Heart left ventricle (tissue), 16 donors: Measurements from ENCODE around the gene TM9SF4. TPM values are rescaled to one million over a fixed set of nuclear protein-coding genes. Genes with fewer than 3 reads are reported as not detected.

Source experiments
- ATAC-seq, 4 donors: fragments of 200-7000 bp; cut with Tn5 transposase; one replicate each; pipeline ENCODE4 v1.9.1; 2020 to 2022; ENCODE audit warnings: moderate library complexity in 4 of 4, mild to moderate bottlenecking in 3 of 4, moderate number of reproducible peaks in 1 of 4
- DNase-seq, 5 donors: peaks; one replicate each; pipeline ENCODE4 v3.0.0-alpha.2; 2020
- H3K27ac ChIP-seq, 12 donors: fragments of 200-600 bp; sonication (generic) in 4 of 12; one replicate each; pipeline versions ENCODE4 v1.5.0 to v1.8.0; 2016 to 2022; ENCODE audit warnings: mild to moderate bottlenecking in 2 of 12
- H3K27me3 ChIP-seq, 9 donors: fragments of 200-600 bp; sonication (generic) in 2 of 9; one replicate each; pipeline versions ENCODE4 v1.5.1 to v1.8.0; 2016 to 2022; ENCODE audit warnings: mild to moderate bottlenecking in 3 of 9
- H3K36me3 ChIP-seq, 9 donors: fragments of 200-600 bp; sonication (generic) in 2 of 9; one replicate each; pipeline versions ENCODE4 v1.5.0 to v1.8.0; 2018 to 2022; ENCODE audit warnings: mild to moderate bottlenecking in 2 of 9
- H3K4me1 ChIP-seq, 12 donors: fragments of 200-600 bp; sonication (generic) in 4 of 12; one replicate each; pipeline versions ENCODE4 v1.5.0 to v1.8.0; 2016 to 2022; ENCODE audit warnings: mild to moderate bottlenecking in 3 of 12
- H3K4me3 ChIP-seq, 12 donors: fragments of 200-600 bp; sonication (generic) in 4 of 12; one replicate each; pipeline versions ENCODE4 v1.5.0 to v1.8.0; 2017 to 2022; ENCODE audit warnings: mild to moderate bottlenecking in 9 of 12, moderate library complexity in 4 of 12
- H3K9me3 ChIP-seq, 12 donors: fragments of 200-600 bp; sonication (generic) in 4 of 12; one replicate each; pipeline versions ENCODE4 v1.5.0 to v1.8.0; 2016 to 2022; ENCODE audit warnings: mild to moderate bottlenecking in 1 of 12
- CTCF ChIP-seq, 12 donors: fragments of 200-600 bp; sonication (generic) in 4 of 12; IDR thresholded peaks; one replicate each; pipeline versions ENCODE4 v1.5.0 to v1.8.0; 2018 to 2022; ENCODE audit warnings: antibody characterized with exemption in 12 of 12, mild to moderate bottlenecking in 5 of 12
- POLR2A ChIP-seq, 2 donors: fragments of 450-650 bp; IDR thresholded peaks; one replicate each; pipeline ENCODE4 v1.6.1; 2017; ENCODE audit warnings: antibody characterized with exemption in 2 of 2, mild to moderate bottlenecking in 2 of 2, moderate library complexity in 2 of 2
- WGBS, 4 donors: extraction: QIAGEN DNeasy Blood & Tissue Kit in 2 of 4; methylation state at CpG; one replicate each; pipeline versions ENCODE4 v1.1.5 to v1.1.7; 2013 to 2018; 5-methylcytosine and 5-hydroxymethylcytosine counted together
- intact Hi-C, 10 donors: fragments of 100-400 bp; cut with DNase I; formaldehyde crosslinking; loops; one replicate each; pipeline versions ENCODE4 v1.11.1 to v1.14.2; 2022
- polyA plus RNA-seq, 2 donors: library from polyadenylated mRNA; stranded (reverse); fragments of 200-250 nt; gene quantifications; one replicate each; pipeline ENCODE4 v1.2.3, GENCODE V29; 2013
- total RNA-seq, 9 donors: library from RNA; depleted of rRNA in 2 of 9; stranded (reverse); fragments of >200 nt in 2 of 9; fragmentation: NEBNext Ultra II Directional in 3 of 9; extraction: Animal tissue kit (Norgen Biotek cat#: 25700) in 3 of 9; gene quantifications; one replicate each; pipeline versions ENCODE4 v1.1.0 to v1.2.4, GENCODE V29; 2016 to 2023
- donor health status: ischemic (EF 13 %, LVEDD 7.1; RV severe dilation, severe dysfunction).
- donor health status: healthy with polysubstance abuse.
- donor health status: DM: no; HTN: yes; CAD: no.
- donor health status: DM: no; HTN: no; CAD: no.
- donor health status: ischemic (EF 25% LVEDD 6.9; RV normal size, moderate dysfunction).
- donor health status: ischemic (EF 25% LVEDD 5.7; RV mildly dilated, moderate dysfunction).
- donor health status: healthy.
- donor health status: DM: yes; HTN: yes; CAD: no.
- donor health status: ischemic (EF 35%, LVEDD 5.7; RV mildly dilated, moderate dysfunction).
- donor health status: nonischemic (EF 11% LVEDD 7.7; RV severe dilation, severe dysfunction).
- donor health status: DM: yes; HTN: yes; CAD: no.
- donor health status: PGD.
- donor health status: ischemic (EF 29% LVEDD 5.4; RV normal size, mild dysfunction).
- donor health status: nonischemic (EF 23%, LVEDD 6.1; RV moderate dilation, normal function).

TM9SF4 gene
- total and polyA plus RNA-seq, 11 donors: 15.7 to 37.9 (median 28.8) TPM

- intact Hi-C loops: loop anchor here in 1 of 10 donors (10.0 kb wide), 1 partner anchor 56 kb away; no protein-coding TSS in a partner anchor
- H3K4me3 ChIP-seq: no peak overlapping the region
- H3K27me3 ChIP-seq: no peaks in the 10 kb centered on the region
- no peak overlapping the region for H3K27ac ChIP-seq
- no peaks in the 10 kb centered on the region for H3K9me3 ChIP-seq
- DNase-seq (no peak), ATAC-seq (no peak)
- no peak for TF ChIP-seq CTCF (IDR thresholded peaks at IDR 0.05)
- no peak for TF ChIP-seq POLR2A (IDR thresholded peaks at IDR 0.05)
- H3K36me3 ChIP-seq: peaks cover 0 to 41% (median 19%) of the 10 kb centered on the region in 9 donors
- 37 to 88% (median 61%) methylated on average over 2 of the region's 2 CpGs for WGBS, 4 donors
- H3K4me1 ChIP-seq: peaks cover 0 to 14% (median 2%) of the 10 kb centered on the region in 12 donors
Observed at GRCh38 chr20:32130965-32131364, 21.5 kb downstream of the TM9SF4 start.

GRCh38 chr20:32132911-32133549 is 23.5 kb downstream of the TM9SF4 start:
- Histone ChIP-seq H3K9me3 (no peaks in the 10 kb centered on the region), H3K27ac (no peak overlapping the region), H3K36me3 (peaks cover 0 to 58% (median 40%) of the 10 kb centered on the region in 9 donors), H3K27me3 (no peaks in the 10 kb centered on the region), H3K4me3 (no peak overlapping the region), H3K4me1 (peaks cover 0 to 14% (median 2%) of the 10 kb centered on the region in 12 donors)
- DNase-seq (no peak), ATAC-seq (no peak)
- TF ChIP-seq CTCF (IDR thresholded peaks at IDR 0.05) (no peak), POLR2A (IDR thresholded peaks at IDR 0.05) (no peak)
- WGBS, 4 donors: 89 to 98% (median 97%) methylated on average over 10 of the region's 10 CpGs
- intact Hi-C loops: loop anchor here in 1 of 10 donors (10.0 kb wide), 1 partner anchor 58 kb away; no protein-coding TSS in a partner anchor

GRCh38 chr20:32134026-32134425 is 24.5 kb downstream of the TM9SF4 start:
- no peaks in the 10 kb centered on the region for H3K9me3 ChIP-seq
- DNase-seq (no peak), ATAC-seq (no peak)
- WGBS, 4 donors: 91 to 96% (median 91%) methylated on average over 5 of the region's 5 CpGs
- H3K27me3 ChIP-seq: no peaks in the 10 kb centered on the region
- intact Hi-C loops: loop anchor here in 1 of 10 donors (10.0 kb wide), 1 partner anchor 59 kb away; no protein-coding TSS in a partner anchor
- H3K36me3 ChIP-seq: peaks cover 0 to 68% (median 50%) of the 10 kb centered on the region in 9 donors
- TF ChIP-seq CTCF (IDR thresholded peaks at IDR 0.05) (no peak), POLR2A (IDR thresholded peaks at IDR 0.05) (no peak)
- peaks cover 0 to 14% (median 2%) of the 10 kb centered on the region in 12 donors for H3K4me1 ChIP-seq
- H3K4me3 ChIP-seq: no peak overlapping the region
- no peak overlapping the region for H3K27ac ChIP-seq

- WGBS, 4 donors: 83 to 92% (median 87%) methylated on average over 3 of the region's 3 CpGs
- H3K36me3 ChIP-seq: peaks cover 0 to 88% (median 68%) of the 10 kb centered on the region in 9 donors
Observed at GRCh38 chr20:32135983-32136515, 26.5 kb downstream of the TM9SF4 start.

More at GRCh38 chr20:32135983-32136515, 26.5 kb downstream of the TM9SF4 start:
- ATAC-seq (no peak), DNase-seq (no peak)
- H3K4me3 ChIP-seq: no peak overlapping the region
- peaks cover 0 to 2% (median 0%) of the 10 kb centered on the region in 12 donors for H3K4me1 ChIP-seq
- intact Hi-C loops: loop anchor here in 1 of 10 donors (10.0 kb wide), 1 partner anchor 61 kb away; no protein-coding TSS in a partner anchor
- TF ChIP-seq POLR2A (IDR thresholded peaks at IDR 0.05): no peak
- no peak overlapping the region for H3K27ac ChIP-seq
- no peaks in the 10 kb centered on the region for H3K27me3 ChIP-seq
- no peaks in the 10 kb centered on the region for H3K9me3 ChIP-seq
